ENCODE results near the gene KAZN. TPM values are rescaled to one million over a fixed set of nuclear protein-coding genes. Genes with fewer than 3 reads are reported as not detected.
"Not testable (repeated sequence)": the region's sequence is repeated elsewhere in the genome, so short reads cannot be mapped to it uniquely, and the experiment has no call there.

KAZN gene
- total RNA-seq, 3 donors from 2014 or later, result 12.2 to 16.4 (median 16.2) TPM

GRCh38 chr1:14958249-14959058 lies 360.0 kb downstream of the KAZN start:
- intact Hi-C loops (cut with DNase I; ENCODE audit: low total_unique reads), result no loop called here
- no peak for TF ChIP-seq POLR2AphosphoS5 (IDR thresholded peaks at IDR 0.05)
- TF ChIP-seq POLR2A (IDR thresholded peaks at IDR 0.05), result no peak
- no peak for TF ChIP-seq CTCF (IDR thresholded peaks at IDR 0.05)
- peaks cover 4 to 7% of the 10 kb centered on the region in 2 donors for H3K4me1 ChIP-seq
- no peaks in the 10 kb centered on the region for H3K27me3 ChIP-seq
- no peak overlapping the region for H3K4me3 ChIP-seq
- no peaks in the 10 kb centered on the region for H3K36me3 ChIP-seq
- H3K9me3 ChIP-seq, result peaks cover 4 to 6% of the 10 kb centered on the region in 2 donors
- no peak for DNase-seq (ENCODE audit: low spot score in 2 of 2)
- H3K27ac ChIP-seq, result peak overlapping the region in 1 of 2 donors; percentile 81

- H3K9me3 ChIP-seq, result no peaks in the 10 kb centered on the region
- no peaks in the 10 kb centered on the region for H3K36me3 ChIP-seq
- intact Hi-C loops (cut with DNase I; ENCODE audit: low total_unique reads), result no loop called here
- peaks cover 3 to 4% of the 10 kb centered on the region in 2 donors for H3K4me1 ChIP-seq
- no peak overlapping the region for H3K4me3 ChIP-seq
- DNase-seq (ENCODE audit: low spot score in 2 of 2), result no peak
- no peak overlapping the region for H3K27ac ChIP-seq
- no peak for TF ChIP-seq POLR2A (IDR thresholded peaks at IDR 0.05)
- no peak for TF ChIP-seq CTCF (IDR thresholded peaks at IDR 0.05)
- TF ChIP-seq POLR2AphosphoS5 (IDR thresholded peaks at IDR 0.05), result no peak
- no peaks in the 10 kb centered on the region for H3K27me3 ChIP-seq
Observed at GRCh38 chr1:14959059-14959694, 360.7 kb downstream of the KAZN start.

GRCh38 chr1:14961661-14962267 lies 363.3 kb downstream of the KAZN start:
- no peak for DNase-seq (ENCODE audit: low spot score in 2 of 2)
- TF ChIP-seq POLR2A (IDR thresholded peaks at IDR 0.05) (no peak), POLR2AphosphoS5 (IDR thresholded peaks at IDR 0.05) (no peak), CTCF (IDR thresholded peaks at IDR 0.05) (no peak)
- Histone ChIP-seq H3K36me3 (no peaks in the 10 kb centered on the region), H3K27ac (no peak overlapping the region), H3K4me3 (no peak overlapping the region), H3K27me3 (no peaks in the 10 kb centered on the region), H3K4me1 (peaks cover 0 to 4% of the 10 kb centered on the region in 2 donors), H3K9me3 (no peaks in the 10 kb centered on the region)
- intact Hi-C loops (cut with DNase I; ENCODE audit: low total_unique reads), result no loop called here

GRCh38 chr1:14962407-14962806 lies 363.9 kb downstream of the KAZN start:
- peaks cover 0 to 4% of the 10 kb centered on the region in 2 donors for H3K4me1 ChIP-seq
- no peaks in the 10 kb centered on the region for H3K36me3 ChIP-seq
- intact Hi-C loops (cut with DNase I; ENCODE audit: low total_unique reads), result no loop called here
- no peak overlapping the region for H3K4me3 ChIP-seq
- H3K27me3 ChIP-seq, result no peaks in the 10 kb centered on the region
- no peak overlapping the region for H3K27ac ChIP-seq
- TF ChIP-seq CTCF (IDR thresholded peaks at IDR 0.05) (no peak), POLR2AphosphoS5 (IDR thresholded peaks at IDR 0.05) (no peak), POLR2A (IDR thresholded peaks at IDR 0.05) (no peak)
- no peak for DNase-seq (ENCODE audit: low spot score in 2 of 2)
- H3K9me3 ChIP-seq, result no peaks in the 10 kb centered on the region

GRCh38 chr1:14963791-14964710 lies 365.6 kb downstream of the KAZN start:
- H3K36me3 ChIP-seq; intact Hi-C loops (cut with DNase I; ENCODE audit: low total_unique reads); H3K27ac ChIP-seq; H3K4me3 ChIP-seq; H3K27me3 ChIP-seq; DNase-seq (ENCODE audit: low spot score in 2 of 2); H3K9me3 ChIP-seq: not testable (repeated sequence)
- H3K4me1 ChIP-seq, result peaks cover 9 to 16% of the 10 kb centered on the region in 2 donors
